Endometrial microvascular endothelial cells (primary cell): ENCODE results near the gene RTBDN. TPM values are rescaled to one million over a fixed set of nuclear protein-coding genes. Genes with fewer than 3 reads are reported as not detected.
"Not testable (repeated sequence)": the region's sequence is repeated elsewhere in the genome, so short reads cannot be mapped to it uniquely, and the experiment has no call there.

ENCODE experiments used
- in situ Hi-C: cut with HindIII; loops from 2 replicates; pipeline ENCODE4 v1.10.0; 2017; ENCODE audit warnings: low sequenced_read_pairs, low pct_unique_long_range_greater_than_20kb; ENCODE audit errors: inconsistent ontology term
- total RNA-seq: library from RNA; depleted of rRNA; stranded (reverse); fragments of >200 nt; gene quantifications from one replicate; pipeline ENCODE4 v1.2.3, GENCODE V29; 2015; ENCODE audit errors: inconsistent ontology term

RTBDN gene
- total RNA-seq, 1 donor from 2014 or later = not detected

- in situ Hi-C loops = no loop called here
Measured at GRCh38 chr19:12859546-12859945, 25.2 kb upstream of the RTBDN start.

GRCh38 chr19:12858041-12858928 is 23.9 kb upstream of the RTBDN start:
- in situ Hi-C loops = no loop called here

GRCh38 chr19:12856653-12857052 is 22.3 kb upstream of the RTBDN start:
- in situ Hi-C loops = no loop called here

GRCh38 chr19:12847159-12848139 is 13.1 kb upstream of the RTBDN start:
- in situ Hi-C loops = no loop called here

DNA sequence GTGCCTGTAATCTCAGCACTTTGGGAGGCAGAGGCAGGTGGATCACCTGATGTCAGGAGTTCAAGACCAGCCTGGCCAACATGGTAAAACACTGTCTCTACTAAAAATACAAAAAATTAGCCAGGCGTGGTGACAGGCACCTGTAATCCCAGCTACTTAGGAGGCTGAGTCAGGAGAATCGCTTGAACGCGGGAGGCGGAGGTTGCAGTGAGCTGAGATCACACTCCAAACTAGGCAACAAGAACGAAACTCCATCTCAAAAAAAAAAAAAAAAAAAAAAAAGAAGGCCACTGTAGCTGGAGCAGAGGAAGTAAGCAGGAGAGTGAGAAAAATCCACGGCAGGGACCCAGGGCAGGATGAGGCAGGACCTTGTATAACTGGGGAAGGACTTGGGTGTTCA is 12.2 kb upstream of the RTBDN start:
- in situ Hi-C loops = not testable (repeated sequence)

- in situ Hi-C loops = no loop called here
Measured at GRCh38 chr19:12843999-12844732, 9.8 kb upstream of the RTBDN start.

- in situ Hi-C loops = no loop called here
Measured at GRCh38 chr19:12843328-12843727, 8.9 kb upstream of the RTBDN start.

GRCh38 chr19:12842511-12842910 is 8.1 kb upstream of the RTBDN start:
- in situ Hi-C loops = no loop called here

DNA sequence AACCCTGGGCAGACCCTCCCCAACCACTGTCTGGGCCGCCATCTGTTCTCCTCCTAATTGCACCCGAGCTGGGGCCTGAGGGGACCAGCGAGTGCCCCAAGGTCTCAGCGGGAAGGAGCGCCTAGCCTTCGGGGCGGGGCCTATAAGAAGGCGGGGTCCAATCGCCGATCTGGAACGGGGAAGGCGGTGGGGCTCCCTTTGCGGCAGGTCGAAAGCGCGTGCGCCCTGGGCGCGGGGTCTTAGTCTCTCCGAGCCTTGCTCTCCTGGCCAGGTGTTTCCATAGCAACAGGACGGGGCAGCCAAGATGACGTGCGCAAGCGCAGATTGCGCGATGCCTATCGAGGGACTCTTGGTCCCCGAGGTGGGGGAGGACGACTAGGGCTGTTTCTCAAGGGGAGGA is 6.7 kb upstream of the RTBDN start:
- in situ Hi-C loops = no loop called here

DNA sequence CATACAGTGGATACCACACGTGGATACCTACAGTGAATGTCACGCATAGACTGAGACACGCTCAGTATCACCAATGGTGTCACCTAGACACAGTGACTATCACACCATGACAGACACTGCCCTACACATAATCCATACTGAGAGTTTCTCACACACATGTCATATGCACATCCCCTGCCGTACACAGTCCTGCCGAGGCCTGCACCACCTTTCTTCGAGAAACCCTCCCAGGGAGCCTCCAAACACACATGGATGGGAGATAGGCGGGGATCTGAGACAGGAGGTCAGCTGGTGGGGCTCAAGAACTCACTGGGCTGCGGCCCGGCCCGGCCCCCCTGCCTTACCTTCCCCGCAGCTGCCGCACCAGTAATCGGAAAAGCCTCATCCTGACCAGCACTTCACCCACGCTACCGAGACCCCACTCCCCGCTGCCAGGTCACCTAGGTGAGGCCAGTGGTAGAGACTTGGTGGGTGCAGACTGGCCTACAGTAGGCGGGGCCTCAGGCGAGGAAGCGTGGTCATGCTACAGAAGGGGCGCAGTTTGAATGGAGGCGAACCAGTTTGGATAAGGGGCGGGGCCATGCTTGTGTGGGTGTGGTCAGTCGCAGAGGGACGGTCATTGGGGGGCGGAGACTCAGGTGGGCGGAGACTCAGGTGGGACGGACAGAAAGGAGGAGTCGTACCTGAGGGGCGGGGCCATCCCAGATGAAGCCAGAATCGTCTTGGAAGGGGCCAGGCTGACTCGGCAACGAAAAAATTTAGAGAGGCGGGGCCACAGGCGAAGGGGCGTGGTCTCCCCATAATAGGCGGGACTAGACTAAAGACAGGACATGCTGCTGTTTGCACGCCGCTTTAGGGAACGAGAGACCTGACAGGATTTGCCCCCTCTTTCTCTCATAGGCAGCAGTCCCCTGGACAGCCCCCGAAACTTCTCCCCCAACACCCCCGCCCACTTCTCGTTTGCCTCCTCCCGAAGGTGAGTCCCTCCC is 6.0 kb upstream of the RTBDN start:
- in situ Hi-C loops = no loop called here

DNA sequence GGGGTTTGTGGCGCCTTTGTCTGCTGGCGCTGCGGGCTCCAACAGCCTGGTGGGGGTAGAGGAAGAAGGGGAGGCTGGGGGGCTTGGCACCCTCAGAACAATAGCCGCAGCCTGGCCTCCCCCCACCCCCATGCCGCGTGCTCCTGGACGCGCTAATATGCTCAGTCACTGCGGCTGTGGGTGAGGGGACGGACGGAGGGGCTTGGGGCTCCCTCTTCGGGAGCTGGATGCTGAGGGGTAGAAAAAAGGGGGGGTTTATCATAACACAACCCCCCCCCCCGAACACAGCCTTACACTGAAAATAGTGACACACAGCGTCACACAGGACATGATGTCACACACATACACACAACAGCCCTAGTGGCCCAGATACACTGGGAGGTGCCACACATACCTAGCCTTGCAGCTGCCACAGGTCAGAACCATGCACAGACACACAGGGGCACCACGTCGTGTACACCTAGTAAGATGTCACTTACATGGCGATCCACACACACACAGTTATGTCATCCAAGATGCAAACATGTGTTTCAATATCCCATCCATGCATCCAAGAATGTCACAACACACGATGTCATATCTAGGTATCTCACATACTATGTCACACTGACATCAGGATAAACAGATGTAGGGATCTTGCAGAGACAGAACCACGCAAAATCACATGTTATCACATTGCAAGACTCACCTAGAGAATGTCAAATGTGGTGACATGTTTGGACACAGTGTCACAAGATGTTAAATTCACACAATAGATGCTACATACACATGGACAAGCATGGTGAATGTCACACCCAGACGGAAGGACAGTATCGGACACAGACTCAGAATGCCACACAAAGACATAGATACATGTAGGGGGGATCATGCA is 4.7 kb upstream of the RTBDN start:
- in situ Hi-C loops = no loop called here

DNA sequence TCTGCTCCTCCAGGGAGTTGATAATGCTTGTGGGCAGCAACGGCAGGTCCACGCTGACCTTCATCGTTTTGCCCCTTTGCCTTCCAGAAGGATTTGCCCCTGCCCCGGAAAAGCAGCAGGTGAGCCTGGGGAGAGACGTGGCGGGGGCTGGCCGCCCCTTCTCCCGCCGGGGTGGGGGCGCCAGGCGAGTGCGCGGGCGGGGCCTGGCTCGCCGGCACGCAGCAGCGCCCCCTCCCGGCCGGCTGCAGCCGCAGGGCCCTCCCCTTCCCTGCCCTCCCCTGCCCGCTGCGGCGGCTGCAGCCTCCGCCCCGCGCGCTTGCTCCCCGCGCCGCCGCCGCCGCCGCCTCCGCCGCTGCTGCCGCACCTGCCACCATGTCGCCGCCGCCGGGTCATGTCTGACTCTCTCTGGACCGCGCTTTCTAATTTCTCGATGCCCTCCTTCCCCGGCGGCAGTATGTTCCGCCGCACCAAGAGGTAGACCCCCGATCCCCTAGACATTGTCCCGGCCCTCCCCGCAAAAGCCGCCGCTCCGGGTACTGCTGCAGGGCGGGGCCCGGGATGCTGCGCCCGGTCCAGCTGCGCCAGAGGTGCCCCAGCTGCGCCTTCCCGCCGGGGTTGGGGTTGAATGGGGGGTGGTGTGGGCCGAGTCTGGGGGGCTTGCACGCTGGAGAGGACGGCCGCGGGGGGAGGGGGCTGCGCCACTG is 4.0 kb upstream of the RTBDN start, which contains the start of gene MAST1:
TSS of gene MAST1 (plus strand) at position 334 of the 704 bp plus-strand sequence. CDS start at position 392, 58 bp downstream.
- in situ Hi-C loops = no loop called here

DNA sequence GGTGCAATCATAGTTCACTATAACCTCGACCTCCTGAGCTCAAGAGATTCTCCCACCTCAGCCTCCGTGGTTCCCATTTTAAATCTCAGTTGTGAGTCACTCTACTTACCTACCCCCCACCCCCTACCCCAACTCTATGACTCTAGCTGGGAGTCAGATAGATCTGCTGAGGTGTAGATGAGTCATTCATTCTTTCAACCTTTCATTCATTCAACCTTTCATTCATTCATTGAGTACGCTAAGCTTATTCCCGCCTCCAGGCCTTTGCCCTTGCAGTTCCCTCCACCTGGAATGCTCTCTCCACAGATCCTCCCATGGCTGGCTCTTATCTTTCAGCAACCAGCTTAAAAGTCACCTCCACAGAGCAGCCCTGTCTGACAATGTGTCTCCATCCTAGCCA is 2.8 kb upstream of the RTBDN start:
- in situ Hi-C loops = no loop called here

DNA sequence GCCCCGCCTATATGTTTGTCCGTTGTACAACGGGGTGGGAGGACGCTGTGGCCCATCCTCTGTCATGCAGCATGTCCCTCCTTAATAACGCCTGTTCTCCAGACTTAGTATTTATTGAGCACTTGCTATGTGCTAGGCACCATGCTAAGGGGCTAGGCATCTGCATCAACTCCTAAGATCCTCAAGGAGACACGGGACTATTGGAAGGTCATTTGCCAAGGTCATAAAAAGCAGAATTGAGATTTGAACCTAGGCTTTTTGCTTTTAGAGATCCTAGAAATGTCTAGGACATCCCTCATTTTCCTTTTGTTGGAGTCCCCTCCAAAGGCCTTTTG is 2.1 kb upstream of the RTBDN start:
- in situ Hi-C loops = no loop called here

DNA sequence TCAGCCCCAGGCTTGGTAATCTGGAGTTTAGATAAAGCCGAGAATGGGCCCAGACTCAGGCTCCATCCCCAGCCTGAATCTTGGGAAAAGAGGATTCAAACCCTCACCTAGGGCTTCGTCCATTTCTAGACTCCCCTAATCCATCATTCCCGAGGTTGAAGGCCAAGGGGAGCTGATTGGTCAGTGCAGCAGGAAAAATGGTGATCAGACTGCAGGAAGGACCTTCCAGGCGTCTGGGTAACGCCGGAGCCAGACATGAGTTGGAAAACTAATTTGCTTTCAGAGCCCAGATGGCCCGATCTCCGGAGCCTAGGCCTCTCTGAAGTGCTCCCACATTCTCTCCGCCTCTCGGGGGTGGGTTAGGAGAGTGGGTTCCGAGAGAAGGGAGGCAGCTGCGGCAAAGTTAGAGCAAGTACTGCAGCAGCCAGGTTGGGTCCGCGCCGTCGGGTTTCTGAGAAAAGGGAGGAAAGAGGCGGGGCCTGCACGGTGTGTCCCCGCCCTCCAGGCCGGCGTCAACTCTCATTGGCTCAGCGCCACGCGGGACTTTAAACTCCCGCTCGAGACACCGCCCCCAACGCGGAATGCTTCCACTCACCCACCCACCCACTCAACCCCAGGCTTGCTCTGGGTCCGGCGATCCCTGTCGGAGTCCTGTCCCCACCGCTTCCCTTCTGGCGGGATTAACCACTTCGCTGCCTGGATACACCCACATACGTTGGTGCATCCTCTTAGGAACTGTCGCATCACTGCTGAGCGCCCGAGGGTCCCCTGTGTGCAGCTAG is 788 bp upstream of the RTBDN start:
- in situ Hi-C loops = no loop called here
